ENCODE results near the gene CPEB2.

CPEB2 gene

GRCh38 chr4:15001869-15002658, at the start of gene CPEB2:
Gene CPEB2, plus strand, starts transcription at chr4:15002481. Its CDS starts 193 bp downstream, at chr4:15002674.
- TF ChIP-seq CTCF (IDR thresholded peaks at IDR 0.05; ENCODE audit: low read depth, low read length): no peak

GRCh38 chr4:14958436-14958835, 43.8 kb upstream of the CPEB2 start:
- no peak for TF ChIP-seq CTCF (IDR thresholded peaks at IDR 0.05; ENCODE audit: low read depth, low read length)

More at GRCh38 chr4:15001869-15002658, at the start of gene CPEB2:
- peak within 1 kb of the TSS; percentile 89 for H3K4me3 ChIP-seq (ENCODE audit: low read depth, low read length)

GRCh38 chr4:14961292-14961691, 41.0 kb upstream of the CPEB2 start:
- TF ChIP-seq CTCF (IDR thresholded peaks at IDR 0.05; ENCODE audit: low read depth, low read length): no peak

More at GRCh38 chr4:14958436-14958835, 43.8 kb upstream of the CPEB2 start:
- H3K4me3 ChIP-seq (ENCODE audit: low read depth, low read length): no peak overlapping the region

GRCh38 chr4:14965071-14965470, 37.2 kb upstream of the CPEB2 start:
- no peak overlapping the region for H3K4me3 ChIP-seq (ENCODE audit: low read depth, low read length)
- TF ChIP-seq CTCF (IDR thresholded peaks at IDR 0.05; ENCODE audit: low read depth, low read length): no peak

More at GRCh38 chr4:14961292-14961691, 41.0 kb upstream of the CPEB2 start:
- no peak overlapping the region for H3K4me3 ChIP-seq (ENCODE audit: low read depth, low read length)

GRCh38 chr4:14967982-14968381, 34.3 kb upstream of the CPEB2 start:
- no peak overlapping the region for H3K4me3 ChIP-seq (ENCODE audit: low read depth, low read length)
- TF ChIP-seq CTCF (IDR thresholded peaks at IDR 0.05; ENCODE audit: low read depth, low read length): no peak

GRCh38 chr4:14977830-14978229, 24.5 kb upstream of the CPEB2 start:
- H3K4me3 ChIP-seq (ENCODE audit: low read depth, low read length): no peak overlapping the region
- TF ChIP-seq CTCF (IDR thresholded peaks at IDR 0.05; ENCODE audit: low read depth, low read length): no peak

- TF ChIP-seq CTCF (IDR thresholded peaks at IDR 0.05; ENCODE audit: low read depth, low read length): no peak
- no peak overlapping the region for H3K4me3 ChIP-seq (ENCODE audit: low read depth, low read length)
Measured at GRCh38 chr4:14984448-14984847, 17.8 kb upstream of the CPEB2 start.
